Breast epithelium (tissue), 3 donors: ENCODE measurements around the gene HEG1.

Experiments used
- CTCF ChIP-seq, 3 donors: fragments of 450-650 bp; IDR thresholded peaks; one replicate each; pipeline ENCODE4 v1.5.1; 2016 to 2017; ENCODE audit warnings: antibody characterized with exemption in 3 of 3, mild to moderate bottlenecking in 3 of 3, moderate library complexity in 3 of 3
- POLR2A ChIP-seq: fragments of 450-650 bp; IDR thresholded peaks from one replicate; pipeline ENCODE4 v1.6.1; 2016; ENCODE audit warnings: antibody characterized with exemption, mild to moderate bottlenecking, moderate library complexity
- POLR2AphosphoS5 ChIP-seq, 3 donors: sonication (generic); formaldehyde crosslinking; IDR thresholded peaks; one replicate each; pipeline ENCODE4 v1.6.1; 2017; ENCODE audit warnings: antibody characterized with exemption in 3 of 3

GRCh38 chr3:124960105-124960504 is 95.7 kb downstream of the HEG1 start:
- TF ChIP-seq POLR2A (no peak), POLR2AphosphoS5 (IDR thresholded peaks at IDR 0.05) (no peak), CTCF (IDR thresholded peaks at IDR 0.05) (no peak)
